ENCODE data around the gene SLC26A8. TPM values are rescaled to one million over a fixed set of nuclear protein-coding genes. Genes with fewer than 3 reads are reported as not detected.

SLC26A8 gene
- total and polyA plus RNA-seq, 2 of the 13 experiments (the other 11 are each of a cell fraction or from before 2014, with no cell fraction given): 0.46 TPM; not detected in 1

GRCh38 chr6:35967076-35967774, 57.2 kb downstream of the SLC26A8 start (continued):
- TF ChIP-seq ZNF646 (CRISPR knock-in tag; IDR thresholded peaks at IDR 0.05): peak; percentile 73; the same call in 1 of the 2 replicates
- TF ChIP-seq PAX8 (CRISPR knock-in tag; IDR thresholded peaks at IDR 0.05; ENCODE audit: borderline replicate concordance): no peak
- TF ChIP-seq THAP11 (CRISPR knock-in tag; IDR thresholded peaks at IDR 0.05): no peak
- no peak for TF ChIP-seq DR1 (CRISPR knock-in tag; IDR thresholded peaks at IDR 0.05)
- 0 out of 2 replicates have a peak, but pooled peaks have one; percentile 22 for TF ChIP-seq ZSCAN25 (CRISPR knock-in tag; IDR thresholded peaks at IDR 0.05)
- no peak for TF ChIP-seq ZNF232 (CRISPR knock-in tag; IDR thresholded peaks at IDR 0.05; ENCODE audit: borderline replicate concordance)
- 0 out of 2 replicates have a peak, but pooled peaks have one; percentile 37 for TF ChIP-seq NAIF1 (CRISPR knock-in tag; IDR thresholded peaks at IDR 0.05; ENCODE audit: borderline replicate concordance)
- TF ChIP-seq HNF1A (IDR thresholded peaks at IDR 0.05; ENCODE audit: low read depth): peak; percentile 88
- TF ChIP-seq HNF1A (CRISPR knock-in tag; IDR thresholded peaks at IDR 0.05; ENCODE audit: borderline replicate concordance): peak; percentile 94
- TF ChIP-seq STAT5B (CRISPR knock-in tag; IDR thresholded peaks at IDR 0.05): no peak
- TF ChIP-seq ZBTB39 (CRISPR knock-in tag; IDR thresholded peaks at IDR 0.05): no peak
- 0 out of 2 replicates have a peak, but pooled peaks have one; percentile 18 for TF ChIP-seq NCOA2 (CRISPR knock-in tag; IDR thresholded peaks at IDR 0.05)
- no peak for TF ChIP-seq AHR (CRISPR knock-in tag; IDR thresholded peaks at IDR 0.05)
- peak; percentile 10; the same call in 1 of the 2 replicates for TF ChIP-seq RXRB (CRISPR knock-in tag; IDR thresholded peaks at IDR 0.05; ENCODE audit: borderline replicate concordance)
- no peak for TF ChIP-seq SP4 (CRISPR knock-in tag; IDR thresholded peaks at IDR 0.05)
- no peak; the same call in 1 of the 2 replicates for TF ChIP-seq RARA (CRISPR knock-in tag; IDR thresholded peaks at IDR 0.05)
- no peak for TF ChIP-seq PRMT3 (CRISPR knock-in tag; IDR thresholded peaks at IDR 0.05; ENCODE audit: borderline replicate concordance, low read depth)
